Activated CD8-positive, alpha-beta T cell treated with anti-CD3 and anti-CD28 coated beads, Interleukin-2, amount 10 ng/mL, durations not matched to agents 7 days and 5 days (primary cell): ENCODE data around the gene PRSS35. TPM values are rescaled to one million over a fixed set of nuclear protein-coding genes. Genes with fewer than 3 reads are reported as not detected.
A peak's percentile ranks its signal among the peaks of the same experiment; 100 is the strongest.
"Not testable (repeated sequence)": the region's sequence is repeated elsewhere in the genome, so short reads cannot be mapped to it uniquely, and the experiment has no call there.

Source experiments
- ATAC-seq: fragments of 150-1000 bp; cut with Tn5 transposase; one replicate; pipeline ENCODE4 v1.10.0; 2021; ENCODE audit warnings: moderate library complexity
- CTCF ChIA-PET: fragments of 350-600 bp; sonication (Branson Sonifier 250); formaldehyde crosslinking; loops from one replicate; lab custom pipeline; 2021; ENCODE audit warnings: antibody characterized with exemption; lab: Charles Lee
- POLR2A ChIA-PET: fragments of 350-600 bp; sonication (Branson Sonifier 250); formaldehyde crosslinking; loops from one replicate; lab custom pipeline; 2021; ENCODE audit warnings: antibody characterized with exemption; lab: Charles Lee
- DNase-seq: peaks from one replicate; pipeline ENCODE4 v3.0.0-alpha.2; 2020
- H3K27ac Mint-ChIP-seq: one replicate; pipeline ENCODE4 v1.8.0; 2021; ENCODE audit warnings: mild to moderate bottlenecking, mixed read lengths
- H3K27me3 Mint-ChIP-seq: one replicate; pipeline ENCODE4 v1.8.0; 2021; ENCODE audit warnings: low read depth, mixed read lengths
- H3K36me3 Mint-ChIP-seq: one replicate; pipeline ENCODE4 v1.8.0; 2021; ENCODE audit warnings: low read depth, mixed read lengths
- H3K4me1 Mint-ChIP-seq: one replicate; pipeline ENCODE4 v1.8.0; 2021; ENCODE audit warnings: low read depth, mixed read lengths
- H3K4me3 Mint-ChIP-seq: one replicate; pipeline ENCODE4 v1.8.0; 2021; ENCODE audit warnings: mild to moderate bottlenecking, mixed read lengths
- H3K9me3 Mint-ChIP-seq: one replicate; pipeline ENCODE4 v1.8.0; 2022; ENCODE audit warnings: mixed read lengths; ENCODE audit not compliant: insufficient read depth
- total RNA-seq, 2 experiments: library from RNA; stranded (reverse); gene quantifications; one replicate each; pipeline ENCODE4 v1.2.3, GENCODE V29; 2021

The PRSS35 gene
- total RNA-seq, 2 experiments from 2014 or later = not detected

- Mint-ChIP-seq H3K4me3 (no peak overlapping the region), H3K27me3 (no peaks in the 10 kb centered on the region), H3K36me3 (no peaks in the 10 kb centered on the region), H3K27ac (no peak overlapping the region), H3K4me1 (no peaks in the 10 kb centered on the region), H3K9me3 (no peaks in the 10 kb centered on the region)
- ATAC-seq = no peak
- DNase-seq = peak; percentile 63
- ChIA-PET CTCF (interaction anchor here (0.6 to 1.3 kb wide), 18 partner anchors 9 to 471 kb away, joined by 3 to 14 read pairs (median 4); partner anchors contain the start of genes DOP1A and PRSS35), POLR2A (no interaction called here)
These were observed 23.8 kb downstream of the PRSS35 start for GRCh38 chr6:83536034-83536646.

GRCh38 chr6:83536647-83537589 is 24.6 kb downstream of the PRSS35 start:
- no peaks in the 10 kb centered on the region for H3K9me3 Mint-ChIP-seq
- POLR2A ChIA-PET = no interaction called here

GRCh38 chr6:83539678-83540077 is 27.3 kb downstream of the PRSS35 start:
- H3K9me3 Mint-ChIP-seq = peaks cover 4% of the 10 kb centered on the region
- H3K27me3 Mint-ChIP-seq = no peaks in the 10 kb centered on the region
- CTCF ChIA-PET = no interaction called here

More at GRCh38 chr6:83536647-83537589, 24.6 kb downstream of the PRSS35 start:
- Mint-ChIP-seq H3K4me1 (no peaks in the 10 kb centered on the region), H3K36me3 (no peaks in the 10 kb centered on the region), H3K27me3 (no peaks in the 10 kb centered on the region), H3K4me3 (no peak overlapping the region), H3K27ac (no peak overlapping the region)
- DNase-seq (no peak), ATAC-seq (no peak)
- CTCF ChIA-PET = interaction anchor here (0.6 to 1.3 kb wide), 18 partner anchors 9 to 472 kb away, joined by 3 to 14 read pairs (median 4); partner anchors contain the start of genes DOP1A and PRSS35

GRCh38 chr6:83546636-83547035 is 34.3 kb downstream of the PRSS35 start:
- DNase-seq (no peak), ATAC-seq (no peak)
- CTCF ChIA-PET = interaction anchor here (2.2 kb wide), 1 partner anchor 11 kb away, joined by 6 read pairs; no protein-coding TSS in a partner anchor
- Mint-ChIP-seq H3K36me3 (no peaks in the 10 kb centered on the region), H3K27me3 (no peaks in the 10 kb centered on the region), H3K4me3 (no peak overlapping the region), H3K9me3 (peaks cover 4% of the 10 kb centered on the region), H3K27ac (no peak overlapping the region), H3K4me1 (no peaks in the 10 kb centered on the region)
- POLR2A ChIA-PET = interaction anchor here (0.7 kb wide), 1 partner anchor 15 kb away, joined by 3 read pairs; no protein-coding TSS in a partner anchor

More at GRCh38 chr6:83539678-83540077, 27.3 kb downstream of the PRSS35 start:
- Mint-ChIP-seq H3K4me3 (no peak overlapping the region), H3K4me1 (no peaks in the 10 kb centered on the region), H3K36me3 (no peaks in the 10 kb centered on the region), H3K27ac (no peak overlapping the region)
- POLR2A ChIA-PET = no interaction called here
- no peak for ATAC-seq
- no peak for DNase-seq

GRCh38 chr6:83550482-83550881 is 38.1 kb downstream of the PRSS35 start:
- not testable (repeated sequence) for H3K36me3 Mint-ChIP-seq

GRCh38 chr6:83551748-83552147 is 39.4 kb downstream of the PRSS35 start:
- H3K4me3 Mint-ChIP-seq, H3K27ac Mint-ChIP-seq, H3K9me3 Mint-ChIP-seq, H3K4me1 Mint-ChIP-seq, POLR2A ChIA-PET, H3K36me3 Mint-ChIP-seq, CTCF ChIA-PET, ATAC-seq, H3K27me3 Mint-ChIP-seq, DNase-seq: not testable (repeated sequence)

More at GRCh38 chr6:83550482-83550881, 38.1 kb downstream of the PRSS35 start:
- CTCF ChIA-PET, DNase-seq, H3K9me3 Mint-ChIP-seq, H3K27ac Mint-ChIP-seq, H3K4me1 Mint-ChIP-seq, H3K4me3 Mint-ChIP-seq, H3K27me3 Mint-ChIP-seq, ATAC-seq, POLR2A ChIA-PET: not testable (repeated sequence)

- H3K4me3 Mint-ChIP-seq = no peak overlapping the region
- DNase-seq (no peak), ATAC-seq (no peak)
- H3K36me3 Mint-ChIP-seq = no peaks in the 10 kb centered on the region
- H3K27me3 Mint-ChIP-seq = no peaks in the 10 kb centered on the region
- ChIA-PET CTCF (no interaction called here), POLR2A (no interaction called here)
- no peaks in the 10 kb centered on the region for H3K9me3 Mint-ChIP-seq
- H3K4me1 Mint-ChIP-seq = no peaks in the 10 kb centered on the region
- H3K27ac Mint-ChIP-seq = no peak overlapping the region
These were observed 44.5 kb downstream of the PRSS35 start for GRCh38 chr6:83556871-83557270.

- CTCF ChIA-PET = no interaction called here
- Mint-ChIP-seq H3K9me3 (no peaks in the 10 kb centered on the region), H3K27ac (no peak overlapping the region), H3K4me3 (no peak overlapping the region), H3K36me3 (no peaks in the 10 kb centered on the region), H3K27me3 (no peaks in the 10 kb centered on the region), H3K4me1 (no peaks in the 10 kb centered on the region)
- ATAC-seq (no peak), DNase-seq (no peak)
- POLR2A ChIA-PET = no interaction called here
These were observed 46.6 kb downstream of the PRSS35 start for GRCh38 chr6:83558975-83559374.

GRCh38 chr6:83571663-83572185 is 59.4 kb downstream of the PRSS35 start:
- H3K9me3 Mint-ChIP-seq, H3K36me3 Mint-ChIP-seq, H3K4me3 Mint-ChIP-seq, POLR2A ChIA-PET, DNase-seq, H3K27me3 Mint-ChIP-seq, H3K27ac Mint-ChIP-seq, CTCF ChIA-PET, ATAC-seq, H3K4me1 Mint-ChIP-seq: not testable (repeated sequence)

- no peaks in the 10 kb centered on the region for H3K4me1 Mint-ChIP-seq
- no peaks in the 10 kb centered on the region for H3K9me3 Mint-ChIP-seq
- peaks cover 3% of the 10 kb centered on the region for H3K27me3 Mint-ChIP-seq
- ATAC-seq (no peak), DNase-seq (no peak)
- CTCF ChIA-PET = no interaction called here
- POLR2A ChIA-PET = no interaction called here
- no peak overlapping the region for H3K4me3 Mint-ChIP-seq
- H3K36me3 Mint-ChIP-seq = no peaks in the 10 kb centered on the region
- H3K27ac Mint-ChIP-seq = no peak overlapping the region
These were observed 62.4 kb downstream of the PRSS35 start for GRCh38 chr6:83574783-83575182.
